BLaER1 treated with 17β-estradiol and CSF1 and Interleukin-3, amounts not matched to agents 10 nM and 100 nM (cell line): ENCODE data around the gene IFITM10.

Source experiments
- H3K27ac ChIP-seq, 11 experiments: shearing (Covaris generic); formaldehyde crosslinking; 2 replicates each; pipeline ENCODE4 v1.8.1; 2022
- H3K27me3 ChIP-seq, 11 experiments: shearing (Covaris generic); formaldehyde crosslinking; 2 replicates each; pipeline ENCODE4 v1.8.1; 2022
- H3K36me3 ChIP-seq, 11 experiments: shearing (Covaris generic); formaldehyde crosslinking; 2 replicates each; pipeline ENCODE4 v1.8.1; 2022
- H3K4me1 ChIP-seq, 10 experiments: shearing (Covaris generic); formaldehyde crosslinking; 2 replicates each; pipeline ENCODE4 v1.8.1; 2022
- H3K4me2 ChIP-seq, 11 experiments: shearing (Covaris generic); formaldehyde crosslinking; 2 replicates each; pipeline ENCODE4 v1.8.1; 2022
- H3K4me3 ChIP-seq, 10 experiments: shearing (Covaris generic); formaldehyde crosslinking; 2 replicates each; pipeline ENCODE4 v1.8.1; 2022
- H3K9ac ChIP-seq, 11 experiments: shearing (Covaris generic); formaldehyde crosslinking; 2 replicates each; pipeline ENCODE4 v1.8.1; 2022
- H3K9me3 ChIP-seq, 11 experiments: shearing (Covaris generic); formaldehyde crosslinking; replicated peaks in 1 of 11; 2 replicates each; pipeline ENCODE4 v1.8.1; 2022
- H4K20me1 ChIP-seq, 11 experiments: shearing (Covaris generic); formaldehyde crosslinking; 2 replicates each; pipeline ENCODE4 v1.8.1; 2022
- Cebpa-rat ChIP-seq, 11 experiments: shearing (Covaris generic); IDR thresholded peaks; 2 replicates each; pipeline ENCODE4 v1.8.1; 2022

IFITM10 gene

GRCh38 chr11:1728301-1728700, 22.1 kb downstream of the IFITM10 start:
- Histone ChIP-seq H3K4me2 (peak overlapping the region; percentile 85 to 96 (median 92)), H3K9me3 (no peaks in the 10 kb centered on the region; a peak in 1 of 22 replicates), H3K27ac (peak overlapping the region in 5 of 11 experiments; percentile 36 to 64 (median 54); a peak in 7 of 22 replicates), H4K20me1 (no peaks in the 10 kb centered on the region; a peak in 1 of 22 replicates), H3K4me3 (no peak overlapping the region), H3K27me3 (peaks cover 0 to 6% (median 0%) of the 10 kb centered on the region in 11 experiments; a peak in 1 of 22 replicates), H3K9ac (peak overlapping the region in 2 of 11 experiments; percentile 3 to 52; a peak in 1 of 22 replicates), H3K4me1 (peaks cover 62 to 76% (median 73%) of the 10 kb centered on the region in 10 experiments), H3K36me3 (no peaks in the 10 kb centered on the region)
- no peak for TF ChIP-seq Cebpa-rat (IDR thresholded peaks at IDR 0.05)

GRCh38 chr11:1727861-1728260, 22.5 kb downstream of the IFITM10 start:
- peaks cover 60 to 75% (median 68%) of the 10 kb centered on the region in 10 experiments for H3K4me1 ChIP-seq
- H3K9me3 ChIP-seq, result no peaks in the 10 kb centered on the region; a peak in 1 of 22 replicates
- H3K4me3 ChIP-seq, result no peak overlapping the region
- no peaks in the 10 kb centered on the region for H3K36me3 ChIP-seq
- H4K20me1 ChIP-seq, result no peaks in the 10 kb centered on the region; a peak in 1 of 22 replicates
- peak overlapping the region; percentile 85 to 96 (median 92) for H3K4me2 ChIP-seq
- no peak for TF ChIP-seq Cebpa-rat (IDR thresholded peaks at IDR 0.05)
- peaks cover 0 to 6% (median 0%) of the 10 kb centered on the region in 11 experiments; a peak in 1 of 22 replicates for H3K27me3 ChIP-seq
- H3K27ac ChIP-seq, result peak overlapping the region in 5 of 11 experiments; percentile 36 to 64 (median 54); a peak in 7 of 22 replicates
- H3K9ac ChIP-seq, result peak overlapping the region in 2 of 11 experiments; percentile 3 to 52; a peak in 1 of 22 replicates

GRCh38 chr11:1727096-1727690, 23.2 kb downstream of the IFITM10 start:
- no peaks in the 10 kb centered on the region for H3K36me3 ChIP-seq
- no peak for TF ChIP-seq Cebpa-rat (IDR thresholded peaks at IDR 0.05)
- H3K9ac ChIP-seq, result peak overlapping the region in 1 of 11 experiments; percentile 17; a peak in 1 of 22 replicates
- H3K4me1 ChIP-seq, result peaks cover 58 to 68% (median 62%) of the 10 kb centered on the region in 10 experiments
- H3K27ac ChIP-seq, result peak overlapping the region in 4 of 11 experiments; percentile 9 to 63 (median 33); a peak in 4 of 22 replicates
- no peaks in the 10 kb centered on the region for H4K20me1 ChIP-seq
- H3K9me3 ChIP-seq, result no peaks in the 10 kb centered on the region; a peak in 1 of 22 replicates
- H3K27me3 ChIP-seq, result peaks cover 0 to 6% (median 0%) of the 10 kb centered on the region in 11 experiments; a peak in 1 of 22 replicates
- peak overlapping the region; percentile 85 to 96 (median 92) for H3K4me2 ChIP-seq
- no peak overlapping the region for H3K4me3 ChIP-seq

GRCh38 chr11:1719781-1720180, 30.6 kb downstream of the IFITM10 start:
- Histone ChIP-seq H3K4me1 (peaks cover 0 to 16% (median 9%) of the 10 kb centered on the region in 10 experiments; a peak in 17 of 20 replicates), H3K9me3 (no peaks in the 10 kb centered on the region), H3K4me3 (no peak overlapping the region), H3K27ac (no peak overlapping the region), H3K4me2 (no peak overlapping the region), H3K36me3 (no peaks in the 10 kb centered on the region), H3K9ac (no peak overlapping the region), H4K20me1 (no peaks in the 10 kb centered on the region), H3K27me3 (no peaks in the 10 kb centered on the region; a peak in 1 of 22 replicates)
- TF ChIP-seq Cebpa-rat (IDR thresholded peaks at IDR 0.05), result no peak

- H3K9me3 ChIP-seq, result no peaks in the 10 kb centered on the region
- H3K27me3 ChIP-seq, result no peaks in the 10 kb centered on the region; a peak in 1 of 22 replicates
- no peak for TF ChIP-seq Cebpa-rat (IDR thresholded peaks at IDR 0.05)
- no peaks in the 10 kb centered on the region for H3K36me3 ChIP-seq
- peaks cover 0 to 16% (median 9%) of the 10 kb centered on the region in 10 experiments; a peak in 17 of 20 replicates for H3K4me1 ChIP-seq
- H3K4me2 ChIP-seq, result 0 out of 22 replicates have a peak overlapping the region, but pooled peaks of 1 of the 11 experiments have one; percentile 11
- no peak overlapping the region for H3K27ac ChIP-seq
- H3K4me3 ChIP-seq, result no peak overlapping the region
- H4K20me1 ChIP-seq, result no peaks in the 10 kb centered on the region
- no peak overlapping the region for H3K9ac ChIP-seq
These were observed 32.1 kb downstream of the IFITM10 start for GRCh38 chr11:1718326-1718725.

- Histone ChIP-seq H4K20me1 (no peaks in the 10 kb centered on the region), H3K4me2 (peak overlapping the region in 7 of 11 experiments; percentile 5 to 41 (median 24); a peak in 10 of 22 replicates), H3K9me3 (no peaks in the 10 kb centered on the region), H3K4me3 (no peak overlapping the region), H3K27me3 (no peaks in the 10 kb centered on the region; a peak in 1 of 22 replicates), H3K36me3 (no peaks in the 10 kb centered on the region), H3K27ac (no peak overlapping the region), H3K9ac (no peak overlapping the region), H3K4me1 (peaks cover 0 to 16% (median 9%) of the 10 kb centered on the region in 10 experiments; a peak in 13 of 20 replicates)
- no peak for TF ChIP-seq Cebpa-rat (IDR thresholded peaks at IDR 0.05)
These were observed 32.6 kb downstream of the IFITM10 start for GRCh38 chr11:1717745-1718144.

- H3K4me2 ChIP-seq, result no peak overlapping the region
- TF ChIP-seq Cebpa-rat (IDR thresholded peaks at IDR 0.05), result no peak
- H3K36me3 ChIP-seq, result no peaks in the 10 kb centered on the region
- H3K4me3 ChIP-seq, result no peak overlapping the region
- H3K27ac ChIP-seq, result no peak overlapping the region
- H3K27me3 ChIP-seq, result no peaks in the 10 kb centered on the region; a peak in 1 of 22 replicates
- peaks cover 0 to 16% (median 9%) of the 10 kb centered on the region in 10 experiments; a peak in 12 of 20 replicates for H3K4me1 ChIP-seq
- H3K9me3 ChIP-seq, result no peaks in the 10 kb centered on the region; a peak in 1 of 22 replicates
- H4K20me1 ChIP-seq, result no peaks in the 10 kb centered on the region
- no peak overlapping the region for H3K9ac ChIP-seq
These were observed 35.2 kb downstream of the IFITM10 start for GRCh38 chr11:1714908-1715885.

GRCh38 chr11:1708716-1709115, 41.7 kb downstream of the IFITM10 start:
- Histone ChIP-seq H3K9me3 (peaks cover 0 to 19% (median 13%) of the 10 kb centered on the region in 11 experiments; a peak in 18 of 22 replicates), H3K27ac (no peak overlapping the region), H3K27me3 (no peaks in the 10 kb centered on the region), H3K4me2 (no peak overlapping the region), H3K36me3 (no peaks in the 10 kb centered on the region), H3K9ac (no peak overlapping the region), H4K20me1 (no peaks in the 10 kb centered on the region), H3K4me3 (no peak overlapping the region), H3K4me1 (peaks cover 27 to 39% (median 35%) of the 10 kb centered on the region in 10 experiments)
- TF ChIP-seq Cebpa-rat (IDR thresholded peaks at IDR 0.05), result no peak
